Upper lobe of left lung (tissue), 4 donors: Measurements from ENCODE around the gene TENM3.

Source experiments
- CTCF ChIP-seq, 6 experiments: fragments of 450-650 bp in 4 of 6; fragments of 200-600 bp in 2 of 6; sonication (generic) in 2 of 6; IDR thresholded peaks; one replicate each; pipeline ENCODE4 v1.5.1; 2016 to 2019; ENCODE audit warnings: antibody characterized with exemption in 6 of 6
- POLR2A ChIP-seq, 4 donors: fragments of 450-650 bp; IDR thresholded peaks; one replicate each; pipeline ENCODE4 v1.5.1; 2016 to 2017; ENCODE audit warnings: antibody characterized with exemption in 4 of 4, mild to moderate bottlenecking in 2 of 4

- TF ChIP-seq POLR2A (IDR thresholded peaks at IDR 0.05): no peak
- TF ChIP-seq CTCF (IDR thresholded peaks at IDR 0.05): no peak
These were observed 451.3 kb downstream of the TENM3 start for GRCh38 chr4:182694551-182694950.
